Measurements from ENCODE around the gene DNAAF2. TPM values are rescaled to one million over a fixed set of nuclear protein-coding genes. Genes with fewer than 3 reads are reported as not detected.
"Not testable (repeated sequence)": the region's sequence is repeated elsewhere in the genome, so short reads cannot be mapped to it uniquely, and the experiment has no call there.

Gene DNAAF2
- total RNA-seq, 1 experiment from 2014 or later = 9.9 TPM

- peaks cover 72% of the 10 kb centered on the region for H3K36me3 Mint-ChIP-seq (ENCODE audit: insufficient read depth, unreplicated experiment)
Measured at GRCh38 chr14:49621114-49621881, 13.7 kb downstream of the DNAAF2 start.

GRCh38 chr14:49620182-49621113, 14.6 kb downstream of the DNAAF2 start, which contains the start of the genes MGAT2 and RPL36AL:
TSS of gene MGAT2 (plus strand) at chr14:49620799. CDS start at chr14:49621269, 470 bp downstream.
TSS of gene RPL36AL (minus strand) at chr14:49620626. CDS start at chr14:49619104, 1,522 bp downstream.
- H3K27ac Mint-ChIP-seq (ENCODE audit: low read depth, unreplicated experiment) = peak within 1 kb of the TSS; percentile 99
- H3K27me3 Mint-ChIP-seq (ENCODE audit: insufficient read depth, unreplicated experiment) = no peaks in the 10 kb centered on the region
- TF ChIP-seq CTCF (IDR thresholded peaks at IDR 0.05; ENCODE audit: unreplicated experiment) = peak; percentile 14
- POLR2A ChIA-PET = interaction anchor here (0.7 to 8.1 kb wide), 33 partner anchors 7 to 1211 kb away, joined by 3 to 280 read pairs (median 4); partner anchors contain the start of genes CDKL1, DNAAF2, KLHDC1 and KLHDC2
- intact Hi-C loops (cut with micrococcal nuclease) = loop anchor here (1.0 to 5.0 kb wide), 2 partner anchors 34 to 158 kb away; partner anchors contain the start of gene RPS29
- H3K4me1 Mint-ChIP-seq (ENCODE audit: insufficient read depth, unreplicated experiment) = peaks cover 28% of the 10 kb centered on the region
- peak within 1 kb of the TSS; percentile 99 for H3K4me3 Mint-ChIP-seq (ENCODE audit: unreplicated experiment)
- DNase-seq (ENCODE audit: unreplicated experiment) = peak; percentile 98
- CTCF ChIA-PET = interaction anchor here (0.5 to 2.3 kb wide), 9 partner anchors 11 to 247 kb away, joined by 3 to 13 read pairs (median 4); partner anchors contain the start of genes LRR1 and RPS29
- peaks cover 69% of the 10 kb centered on the region for H3K36me3 Mint-ChIP-seq (ENCODE audit: insufficient read depth, unreplicated experiment)
- H3K9me3 Mint-ChIP-seq (ENCODE audit: unreplicated experiment) = no peaks in the 10 kb centered on the region
- BruUV-seq (replicated peaks) = no TSS peak

More at GRCh38 chr14:49621114-49621881, 13.7 kb downstream of the DNAAF2 start:
- TF ChIP-seq CTCF (IDR thresholded peaks at IDR 0.05; ENCODE audit: unreplicated experiment) = no peak
- no TSS peak for BruUV-seq (replicated peaks)
- H3K27me3 Mint-ChIP-seq (ENCODE audit: insufficient read depth, unreplicated experiment) = no peaks in the 10 kb centered on the region
- peak; percentile 46 for DNase-seq (ENCODE audit: unreplicated experiment)
- peak overlapping the region; percentile 99 for H3K27ac Mint-ChIP-seq (ENCODE audit: low read depth, unreplicated experiment)
- H3K4me3 Mint-ChIP-seq (ENCODE audit: unreplicated experiment) = peak overlapping the region; percentile 99
- H3K9me3 Mint-ChIP-seq (ENCODE audit: unreplicated experiment) = no peaks in the 10 kb centered on the region
- POLR2A ChIA-PET = interaction anchor here (0.5 to 8.1 kb wide), 20 partner anchors 9 to 1030 kb away, joined by 3 to 280 read pairs (median 4); partner anchors contain the start of genes CDKL1, DNAAF2, KLHDC1 and KLHDC2
- CTCF ChIA-PET = interaction anchor here (0.5 to 2.3 kb wide), 9 partner anchors 10 to 246 kb away, joined by 3 to 13 read pairs (median 4); partner anchors contain the start of genes LRR1 and RPS29
- intact Hi-C loops (cut with micrococcal nuclease) = loop anchor here (5.0 kb wide), 1 partner anchor 159 kb away; no protein-coding TSS in a partner anchor
- H3K4me1 Mint-ChIP-seq (ENCODE audit: insufficient read depth, unreplicated experiment) = peaks cover 28% of the 10 kb centered on the region

GRCh38 chr14:49619730-49620129, 15.3 kb downstream of the DNAAF2 start:
- ChIA-PET CTCF (interaction anchor here (0.6 to 2.3 kb wide), 5 partner anchors 13 to 147 kb away, joined by 3 to 13 read pairs (median 7); partner anchors contain the start of genes LRR1 and RPS29), POLR2A (interaction anchor here (0.7 to 8.1 kb wide), 26 partner anchors 8 to 1211 kb away, joined by 3 to 280 read pairs (median 5); partner anchors contain the start of genes CDKL1, DNAAF2, KLHDC1 and KLHDC2)
- Mint-ChIP-seq H3K4me1 (ENCODE audit: insufficient read depth, unreplicated experiment) (peaks cover 28% of the 10 kb centered on the region), H3K27ac (ENCODE audit: low read depth, unreplicated experiment) (peak overlapping the region; percentile 99), H3K4me3 (ENCODE audit: unreplicated experiment) (peak overlapping the region; percentile 99), H3K36me3 (ENCODE audit: insufficient read depth, unreplicated experiment) (peaks cover 62% of the 10 kb centered on the region), H3K27me3 (ENCODE audit: insufficient read depth, unreplicated experiment) (no peaks in the 10 kb centered on the region), H3K9me3 (ENCODE audit: unreplicated experiment) (no peaks in the 10 kb centered on the region)
- BruUV-seq (replicated peaks) = TSS peak; percentile 61
- intact Hi-C loops (cut with micrococcal nuclease) = loop anchor here (1.0 to 5.0 kb wide), 2 partner anchors 33 to 157 kb away; partner anchors contain the start of gene RPS29
- no peak for DNase-seq (ENCODE audit: unreplicated experiment)
- no peak for TF ChIP-seq CTCF (IDR thresholded peaks at IDR 0.05; ENCODE audit: unreplicated experiment)

- POLR2A ChIA-PET = interaction anchor here (1.0 to 8.1 kb wide), 10 partner anchors 9 to 1212 kb away, joined by 3 to 280 read pairs (median 12); partner anchors contain the start of genes DNAAF2, KLHDC2, LRR1 and NIN
- Mint-ChIP-seq H3K4me1 (ENCODE audit: insufficient read depth, unreplicated experiment) (peaks cover 28% of the 10 kb centered on the region), H3K36me3 (ENCODE audit: insufficient read depth, unreplicated experiment) (peaks cover 57% of the 10 kb centered on the region), H3K27ac (ENCODE audit: low read depth, unreplicated experiment) (peak overlapping the region; percentile 99), H3K4me3 (ENCODE audit: unreplicated experiment) (peak overlapping the region; percentile 99)
- BruUV-seq (replicated peaks); H3K27me3 Mint-ChIP-seq (ENCODE audit: insufficient read depth, unreplicated experiment); CTCF ChIA-PET; intact Hi-C loops (cut with micrococcal nuclease); H3K9me3 Mint-ChIP-seq (ENCODE audit: unreplicated experiment); DNase-seq (ENCODE audit: unreplicated experiment): not testable (repeated sequence)
Measured at GRCh38 chr14:49619273-49619672, 15.8 kb downstream of the DNAAF2 start.
